ENCODE measurements around the gene PECR.
"Not testable (repeated sequence)": the region's sequence is repeated elsewhere in the genome, so short reads cannot be mapped to it uniquely, and the experiment has no call there.

The PECR gene

GRCh38 chr2:216002101-216002678 is 79.4 kb downstream of the PECR start:
- DNase-seq (ENCODE audit: low read depth), result no peak

- DNase-seq (ENCODE audit: low read depth), result no peak
Measured at GRCh38 chr2:216001216-216002100, 80.2 kb downstream of the PECR start.

DNA sequence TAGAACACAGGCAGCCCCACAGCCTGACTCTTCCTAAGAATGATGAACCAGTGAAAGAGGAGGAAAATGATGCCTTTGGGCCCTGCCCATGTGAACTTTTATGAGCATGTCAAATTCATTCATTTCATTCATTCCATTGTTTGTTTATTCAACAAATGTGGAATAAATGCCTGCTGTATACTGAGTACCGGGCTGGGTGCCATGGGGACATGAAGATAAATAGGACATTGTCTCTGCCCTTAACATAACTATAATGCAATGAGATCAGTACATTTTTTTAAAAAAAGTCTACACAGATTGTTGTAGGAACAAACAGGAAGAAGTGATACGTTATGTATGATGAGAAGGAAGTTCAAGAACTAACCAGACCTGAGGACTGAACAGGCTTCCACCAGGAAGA is 83.0 kb downstream of the PECR start:
- DNase-seq (ENCODE audit: low read depth), result no peak

GRCh38 chr2:215997219-215997618 is 84.4 kb downstream of the PECR start:
- no peak for DNase-seq (ENCODE audit: low read depth)

- no peak for DNase-seq (ENCODE audit: low read depth)
Measured at GRCh38 chr2:215994911-215995310, 86.7 kb downstream of the PECR start.

- not testable (repeated sequence) for DNase-seq (ENCODE audit: low read depth)
Measured at GRCh38 chr2:215988556-215989207, 92.9 kb downstream of the PECR start.

All from CMK (cell line).